Neural cell (in vitro differentiated cells): ENCODE data around the gene USP10. TPM values are rescaled to one million over a fixed set of nuclear protein-coding genes. Genes with fewer than 3 reads are reported as not detected.

Source experiments
- H2AFZ ChIP-seq: fragments of 200-600, 300-800 bp; sonication (generic), shearing (Covaris generic); 2 replicates; pipeline ENCODE4 v1.6.0; 2014; ENCODE audit warnings: low read depth, mild to moderate bottlenecking, antibody characterized with exemption, low read length, moderate library complexity
- H3F3A ChIP-seq: fragments of 200-600 bp; shearing (Covaris generic); 2 replicates; pipeline ENCODE4 v1.6.1; 2016; ENCODE audit warnings: mild to moderate bottlenecking, moderate library complexity, mixed read lengths, antibody characterized with exemption, low read length; ENCODE audit not compliant: insufficient read depth, poor library complexity, severe bottlenecking
- H3K27ac ChIP-seq: fragments of 200-600, 300-800 bp; sonication (generic), shearing (Covaris generic); 2 replicates; pipeline ENCODE4 v1.5.1; 2014; ENCODE audit warnings: mild to moderate bottlenecking, low read length, moderate library complexity
- H3K27me3 ChIP-seq: fragments of 300-800, 200-600 bp; sonication (generic), shearing (Covaris generic); 2 replicates; pipeline ENCODE4 v1.6.0; 2014; ENCODE audit warnings: mild to moderate bottlenecking, low read depth, low read length, moderate library complexity; ENCODE audit not compliant: insufficient read depth
- H3K36me3 ChIP-seq: fragments of 300-800, 200-600 bp; sonication (generic), shearing (Covaris generic); 2 replicates; pipeline ENCODE4 v1.5.1; 2014; ENCODE audit warnings: mild to moderate bottlenecking, antibody characterized with exemption, low read length, moderate library complexity; ENCODE audit not compliant: insufficient read depth
- H3K4me2 ChIP-seq: fragments of 300-800, 200-600 bp; sonication (generic), shearing (Covaris generic); 2 replicates; pipeline ENCODE4 v1.6.0; 2014; ENCODE audit warnings: mild to moderate bottlenecking, low read length
- H3K4me3 ChIP-seq: fragments of 300-800, 200-600 bp; sonication (generic), shearing (Covaris generic); 2 replicates; pipeline ENCODE4 v1.5.1; 2014; ENCODE audit warnings: mild to moderate bottlenecking, low read length, moderate library complexity
- H3K79me2 ChIP-seq: fragments of 200-600 bp; shearing (Covaris generic); replicated peaks from 2 replicates; pipeline ENCODE4 v1.6.0; 2014; ENCODE audit warnings: mild to moderate bottlenecking, low read length, moderate library complexity; ENCODE audit not compliant: insufficient read depth
- H3K9ac ChIP-seq: fragments of 300-800, 200-600 bp; sonication (generic), shearing (Covaris generic); 2 replicates; pipeline ENCODE4 v1.6.1; 2016; ENCODE audit warnings: mild to moderate bottlenecking, low read length, mixed read lengths
- H3K9me2 ChIP-seq: fragments of 200-600 bp; shearing (Covaris generic); 2 replicates; pipeline ENCODE4 v1.6.1; 2016; ENCODE audit warnings: mild to moderate bottlenecking, low read length, mixed read lengths; ENCODE audit not compliant: insufficient read depth
- H3K9me3 ChIP-seq: fragments of 200-600, 300-800 bp; sonication (generic), shearing (Covaris generic); 2 replicates; pipeline ENCODE4 v1.6.1; 2016; ENCODE audit warnings: mild to moderate bottlenecking, mixed run types, low read length, moderate library complexity, mixed read lengths
- H4K20me1 ChIP-seq: fragments of 200-600 bp; shearing (Covaris generic); 2 replicates; pipeline ENCODE4 v1.6.1; 2016; ENCODE audit warnings: mild to moderate bottlenecking, mixed run types; ENCODE audit not compliant: insufficient read depth
- CTCF ChIP-seq: fragments of 450-650 bp; IDR thresholded peaks from 2 replicates; pipeline ENCODE4 v1.5.1; 2014; ENCODE audit warnings: antibody characterized with exemption, mild to moderate bottlenecking, moderate library complexity; ENCODE audit not compliant: poor library complexity, severe bottlenecking
- EP300 ChIP-seq: fragments of 450-650 bp; conservative IDR thresholded peaks from 2 replicates; pipeline ENCODE4 v1.6.1; 2014; ENCODE audit warnings: antibody characterized with exemption, mild to moderate bottlenecking, moderate library complexity; ENCODE audit not compliant: poor library complexity, severe bottlenecking
- EZH2 ChIP-seq: fragments of 200-600, 300-800 bp; shearing (Covaris generic), sonication (generic); IDR thresholded peaks from 2 replicates; pipeline ENCODE4 v1.6.1; 2014; ENCODE audit warnings: antibody characterized with exemption, low read length, borderline replicate concordance, mild to moderate bottlenecking; ENCODE audit not compliant: insufficient read depth, poor library complexity, severe bottlenecking
- MXI1 ChIP-seq: fragments of 450-650 bp; conservative IDR thresholded peaks from 2 replicates; pipeline ENCODE4 v1.6.1; 2014; ENCODE audit warnings: antibody characterized with exemption, mild to moderate bottlenecking; ENCODE audit not compliant: poor library complexity, severe bottlenecking
- POLR2AphosphoS5 ChIP-seq: IDR thresholded peaks from 2 replicates; pipeline ENCODE4 v1.6.1; 2012
- RAD21 ChIP-seq: fragments of 450-650 bp; conservative IDR thresholded peaks from 2 replicates; pipeline ENCODE4 v1.6.1; 2014; ENCODE audit warnings: antibody characterized with exemption, mild to moderate bottlenecking, moderate library complexity
- REST ChIP-seq: IDR thresholded peaks from 2 replicates; pipeline ENCODE4 v1.6.1; 2012; ENCODE audit warnings: borderline replicate concordance
- SMC3 ChIP-seq: fragments of 450-650 bp; conservative IDR thresholded peaks from 2 replicates; pipeline ENCODE4 v1.6.1; 2014; ENCODE audit warnings: antibody characterized with exemption, mild to moderate bottlenecking, moderate library complexity; ENCODE audit not compliant: poor library complexity
- TAF1 ChIP-seq: IDR thresholded peaks from 2 replicates; pipeline ENCODE4 v1.6.1; 2012; ENCODE audit warnings: low read depth
- polyA plus RNA-seq: library from polyadenylated mRNA; depleted of rRNA; stranded (reverse); fragments of >200 nt; gene quantifications from 2 replicates; pipeline ENCODE4 v1.2.3, GENCODE V29; 2014

Gene USP10
- polyA plus RNA-seq, 1 donor from 2014 or later, result 48.9 TPM

- H3K9me2 ChIP-seq, result no peaks in the 10 kb centered on the region
- no peaks in the 10 kb centered on the region for H3K27me3 ChIP-seq
- no peak overlapping the region for H3K27ac ChIP-seq
- no peak overlapping the region for H3K9ac ChIP-seq
- no peak overlapping the region for H3K4me2 ChIP-seq
- no peaks in the 10 kb centered on the region for H4K20me1 ChIP-seq
- H3K9me3 ChIP-seq, result no peaks in the 10 kb centered on the region
- no peak overlapping the region for H3K4me3 ChIP-seq
- TF ChIP-seq RAD21, result no peak
- TF ChIP-seq TAF1, result no peak
- no peak for TF ChIP-seq REST
- TF ChIP-seq EP300, result no peak
- no peak for TF ChIP-seq EZH2
- TF ChIP-seq MXI1, result no peak
- no peak for TF ChIP-seq POLR2AphosphoS5
- no peak for TF ChIP-seq SMC3
- no peak for TF ChIP-seq CTCF
- H3K36me3 ChIP-seq, result peaks cover 6% of the 10 kb centered on the region
- no peak overlapping the region for H2AFZ ChIP-seq
- no peaks in the 10 kb centered on the region for H3K79me2 ChIP-seq
- H3F3A ChIP-seq, result no peaks in the 10 kb centered on the region
Observed at GRCh38 chr16:84769416-84769815, 69.6 kb downstream of the USP10 start.

- Histone ChIP-seq H3K79me2 (no peaks in the 10 kb centered on the region), H3K4me3 (no peak overlapping the region), H4K20me1 (no peaks in the 10 kb centered on the region), H2AFZ (no peak overlapping the region), H3F3A (no peaks in the 10 kb centered on the region), H3K4me2 (no peak overlapping the region), H3K9me3 (no peaks in the 10 kb centered on the region), H3K27ac (no peak overlapping the region), H3K9ac (no peak overlapping the region), H3K9me2 (no peaks in the 10 kb centered on the region), H3K27me3 (no peaks in the 10 kb centered on the region), H3K36me3 (peaks cover 2% of the 10 kb centered on the region)
- TF ChIP-seq EZH2 (no peak), TAF1 (no peak), MXI1 (no peak), RAD21 (no peak), SMC3 (no peak), POLR2AphosphoS5 (no peak), CTCF (no peak), REST (no peak)
Observed at GRCh38 chr16:84773312-84773711, 73.5 kb downstream of the USP10 start.
